Bronchial epithelial cell (primary cell): ENCODE results near the gene INSM1. TPM values are rescaled to one million over a fixed set of nuclear protein-coding genes. Genes with fewer than 3 reads are reported as not detected.

Source experiments
- DNase-seq: peaks from one replicate; pipeline ENCODE4 v3.0.0-alpha.2; 2010; ENCODE audit warnings: low read depth
- FAIRE-seq: peaks from 2 replicates; lab custom pipeline; 2011; peaks lifted over from hg19 to GRCh38; lab: Jason Lieb, UNC
- H3K27me3 ChIP-seq: 2 replicates; pipeline ENCODE4 v1.5.1; 2011; ENCODE audit warnings: low read length; ENCODE audit not compliant: control insufficient read depth, insufficient read depth
- H3K36me3 ChIP-seq: 2 replicates; pipeline ENCODE4 v1.5.1; 2011; ENCODE audit warnings: low read length; ENCODE audit not compliant: control insufficient read depth, insufficient read depth
- H3K4me3 ChIP-seq: 2 replicates; pipeline ENCODE4 v1.5.1; 2011; ENCODE audit warnings: mild to moderate bottlenecking, low read depth, low read length, control low read depth
- total RNA-seq: library from RNA; depleted of rRNA; stranded (reverse); fragments of >200 nt; gene quantifications from 2 replicates; pipeline ENCODE4 v1.2.1, GENCODE V29; 2014
- TF ChIP-seq, protein P1 (sequence below): IDR thresholded peaks from 2 replicates; pipeline ENCODE4 v1.5.1; 2011; ENCODE audit warnings: mild to moderate bottlenecking, moderate library complexity, low read length, control low read depth, inconsistent platforms; ENCODE audit not compliant: insufficient read depth, severe bottlenecking

INSM1 gene
- total RNA-seq, 1 donor from 2014 or later, result not detected

DNA sequence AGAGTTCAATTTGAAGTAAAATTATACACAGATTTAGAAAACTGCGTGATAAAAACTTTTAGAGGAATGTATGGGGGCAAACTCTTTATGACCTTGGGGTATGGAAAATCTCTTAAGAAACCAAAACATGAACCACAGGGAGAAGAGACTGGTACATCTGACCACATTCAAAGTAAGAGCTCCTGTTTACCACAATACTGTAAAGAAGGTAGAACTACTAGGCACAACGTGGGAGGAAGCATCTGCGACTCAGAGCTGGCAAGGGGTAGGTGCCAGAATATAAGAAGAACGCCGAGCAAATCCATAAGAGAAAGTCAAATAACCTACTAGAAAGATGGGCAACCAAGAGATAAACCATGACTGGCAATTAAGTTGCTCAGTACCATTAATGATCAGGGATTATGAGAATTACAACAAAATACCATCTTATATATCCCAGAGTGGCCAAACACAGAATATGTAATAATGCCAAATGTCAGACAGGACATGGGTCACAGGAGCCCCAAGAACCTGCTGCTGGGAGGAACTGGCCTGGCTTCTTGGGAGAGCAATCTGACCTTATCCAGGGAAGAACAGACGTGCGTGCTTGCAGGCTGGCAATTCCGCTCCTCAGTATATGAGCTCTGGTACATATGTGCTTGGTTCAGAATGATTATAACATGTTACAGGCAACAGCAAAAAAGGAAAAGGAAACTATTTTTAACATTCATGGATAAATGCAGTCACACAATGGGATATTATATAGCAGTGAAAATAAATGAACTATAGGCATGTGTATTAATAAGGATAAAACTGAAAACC, 50.2 kb downstream of the INSM1 start:
- no peaks in the 10 kb centered on the region for H3K36me3 ChIP-seq
- H3K27me3 ChIP-seq, result no peaks in the 10 kb centered on the region
- DNase-seq (no peak), FAIRE-seq (no peak)
- TF ChIP-seq, protein P1, sequence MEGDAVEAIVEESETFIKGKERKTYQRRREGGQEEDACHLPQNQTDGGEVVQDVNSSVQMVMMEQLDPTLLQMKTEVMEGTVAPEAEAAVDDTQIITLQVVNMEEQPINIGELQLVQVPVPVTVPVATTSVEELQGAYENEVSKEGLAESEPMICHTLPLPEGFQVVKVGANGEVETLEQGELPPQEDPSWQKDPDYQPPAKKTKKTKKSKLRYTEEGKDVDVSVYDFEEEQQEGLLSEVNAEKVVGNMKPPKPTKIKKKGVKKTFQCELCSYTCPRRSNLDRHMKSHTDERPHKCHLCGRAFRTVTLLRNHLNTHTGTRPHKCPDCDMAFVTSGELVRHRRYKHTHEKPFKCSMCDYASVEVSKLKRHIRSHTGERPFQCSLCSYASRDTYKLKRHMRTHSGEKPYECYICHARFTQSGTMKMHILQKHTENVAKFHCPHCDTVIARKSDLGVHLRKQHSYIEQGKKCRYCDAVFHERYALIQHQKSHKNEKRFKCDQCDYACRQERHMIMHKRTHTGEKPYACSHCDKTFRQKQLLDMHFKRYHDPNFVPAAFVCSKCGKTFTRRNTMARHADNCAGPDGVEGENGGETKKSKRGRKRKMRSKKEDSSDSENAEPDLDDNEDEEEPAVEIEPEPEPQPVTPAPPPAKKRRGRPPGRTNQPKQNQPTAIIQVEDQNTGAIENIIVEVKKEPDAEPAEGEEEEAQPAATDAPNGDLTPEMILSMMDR, result no peak
- no peak overlapping the region for H3K4me3 ChIP-seq
